Activated naive CD8-positive, alpha-beta T cell treated with anti-CD3 and anti-CD28 coated beads, Interleukin-2, amount 50 U/mL, for 24 hours (primary cell): ENCODE results near the gene CELSR3.

Experiments used
- ATAC-seq: fragments of 150-1000 bp; cut with Tn5 transposase; one replicate; pipeline ENCODE4 v1.10.0; 2021
- DNase-seq: peaks from one replicate; pipeline ENCODE4 v3.0.0; 2021
- H3K27ac Mint-ChIP-seq: one replicate; pipeline ENCODE4 v1.8.0; 2021; ENCODE audit warnings: mild to moderate bottlenecking, mixed read lengths
- H3K27me3 Mint-ChIP-seq: one replicate; pipeline ENCODE4 v1.8.0; 2021; ENCODE audit warnings: mixed read lengths
- H3K36me3 Mint-ChIP-seq: one replicate; pipeline ENCODE4 v1.8.0; 2021; ENCODE audit warnings: low read depth, mixed read lengths
- H3K4me1 Mint-ChIP-seq: one replicate; pipeline ENCODE4 v1.8.0; 2021; ENCODE audit warnings: mixed read lengths
- H3K4me3 Mint-ChIP-seq: one replicate; pipeline ENCODE4 v1.8.0; 2021; ENCODE audit warnings: mild to moderate bottlenecking, moderate library complexity, mixed read lengths
- H3K9me3 Mint-ChIP-seq: one replicate; pipeline ENCODE4 v1.8.0; 2021; ENCODE audit warnings: mixed read lengths

CELSR3 gene

DNA sequence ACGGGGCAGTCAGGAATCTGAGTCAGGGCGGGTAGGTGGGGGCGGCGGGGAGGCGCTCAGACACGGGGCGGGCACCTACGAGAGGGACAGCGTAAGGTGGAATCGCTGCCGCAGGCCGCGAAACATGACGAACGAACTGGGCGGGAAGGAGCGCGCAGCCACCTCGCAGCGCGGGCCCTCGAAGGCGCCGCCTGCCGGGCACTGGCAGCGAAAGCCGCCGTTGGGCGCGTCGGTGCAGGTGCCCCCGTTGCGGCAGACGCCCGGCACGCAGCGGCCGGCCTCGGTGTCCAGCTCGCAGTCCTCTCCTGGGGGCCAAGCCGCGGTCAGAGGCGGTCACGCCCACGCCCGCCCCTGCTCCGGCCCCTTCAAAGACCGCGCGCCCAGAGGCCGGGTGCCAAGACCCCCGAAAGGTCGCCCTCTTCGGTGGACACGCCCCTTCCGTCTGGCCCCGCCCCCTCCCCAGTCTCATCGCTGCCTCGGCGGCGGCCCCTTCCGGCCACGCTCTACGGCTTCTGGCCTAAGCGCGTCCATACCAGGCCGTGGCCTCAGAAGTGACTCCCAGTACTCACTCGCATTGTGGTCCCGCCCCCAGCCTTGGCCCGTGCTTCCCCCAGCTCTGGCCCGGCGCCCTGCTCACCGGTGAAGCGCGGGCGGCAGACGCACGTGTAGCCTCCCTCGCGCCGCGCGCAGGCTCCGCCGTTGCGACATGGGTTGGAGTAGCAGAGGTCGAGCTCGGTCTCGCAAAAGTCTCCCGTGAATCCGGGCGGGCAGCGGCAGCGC lies 6.4 kb downstream of the CELSR3 start:
- peak overlapping the region; percentile 77 for H3K4me3 Mint-ChIP-seq
- peaks cover 21% of the 10 kb centered on the region for H3K4me1 Mint-ChIP-seq
- H3K9me3 Mint-ChIP-seq = no peaks in the 10 kb centered on the region
- DNase-seq (peak; percentile 85), ATAC-seq (peak; percentile 81)
- H3K36me3 Mint-ChIP-seq = peaks cover 3% of the 10 kb centered on the region
- H3K27ac Mint-ChIP-seq = peak overlapping the region; percentile 82
- peaks cover 13% of the 10 kb centered on the region for H3K27me3 Mint-ChIP-seq

DNA sequence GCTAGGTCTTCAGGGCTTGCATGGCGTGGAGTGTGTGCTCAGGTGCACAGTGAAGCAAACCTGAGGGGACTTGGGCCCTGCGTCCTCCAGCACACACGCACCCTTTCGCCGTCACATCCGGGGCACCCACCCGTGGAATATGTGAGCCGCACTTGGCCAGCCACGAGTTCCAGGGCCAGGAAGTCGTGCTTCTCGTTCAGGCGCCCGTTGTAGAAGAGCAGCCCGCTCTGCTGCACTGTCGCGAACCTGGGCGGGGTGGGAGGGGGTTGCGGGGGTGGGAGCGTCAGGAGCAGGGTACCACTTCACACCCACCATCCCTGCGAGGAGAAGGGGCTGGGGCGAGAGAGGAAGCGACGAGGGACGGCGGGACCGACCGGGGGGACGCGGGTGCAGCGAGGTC lies 7.1 kb downstream of the CELSR3 start:
- peak overlapping the region; percentile 82 for H3K27ac Mint-ChIP-seq
- peaks cover 3% of the 10 kb centered on the region for H3K36me3 Mint-ChIP-seq
- H3K4me1 Mint-ChIP-seq = peaks cover 21% of the 10 kb centered on the region
- DNase-seq (peak; percentile 60), ATAC-seq (peak; percentile 38)
- H3K9me3 Mint-ChIP-seq = no peaks in the 10 kb centered on the region
- peak overlapping the region; percentile 77 for H3K4me3 Mint-ChIP-seq
- peaks cover 10% of the 10 kb centered on the region for H3K27me3 Mint-ChIP-seq

DNA sequence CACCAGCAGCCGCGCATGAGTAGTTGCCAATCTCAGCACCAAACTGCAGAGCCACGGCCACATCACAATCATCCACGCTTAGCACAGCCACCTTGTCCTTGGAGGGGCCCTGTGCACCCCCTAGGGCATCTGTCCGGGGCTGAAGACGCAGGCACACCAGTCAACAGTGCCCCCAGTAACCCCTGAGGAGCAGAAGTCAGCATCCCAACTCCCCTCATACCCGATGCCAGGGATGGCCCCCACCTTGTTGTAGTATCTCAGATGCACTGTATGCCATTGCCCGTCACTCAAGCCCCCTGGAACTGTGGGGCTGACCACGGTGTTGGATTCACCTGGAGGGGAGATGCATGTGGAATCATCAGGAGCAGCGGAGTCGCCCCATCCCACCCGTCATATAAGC lies 7.6 kb downstream of the CELSR3 start:
- peaks cover 3% of the 10 kb centered on the region for H3K36me3 Mint-ChIP-seq
- peaks cover 8% of the 10 kb centered on the region for H3K27me3 Mint-ChIP-seq
- peaks cover 21% of the 10 kb centered on the region for H3K4me1 Mint-ChIP-seq
- H3K27ac Mint-ChIP-seq = peak overlapping the region; percentile 82
- DNase-seq (no peak), ATAC-seq (no peak)
- no peaks in the 10 kb centered on the region for H3K9me3 Mint-ChIP-seq
- H3K4me3 Mint-ChIP-seq = peak overlapping the region; percentile 77

DNA sequence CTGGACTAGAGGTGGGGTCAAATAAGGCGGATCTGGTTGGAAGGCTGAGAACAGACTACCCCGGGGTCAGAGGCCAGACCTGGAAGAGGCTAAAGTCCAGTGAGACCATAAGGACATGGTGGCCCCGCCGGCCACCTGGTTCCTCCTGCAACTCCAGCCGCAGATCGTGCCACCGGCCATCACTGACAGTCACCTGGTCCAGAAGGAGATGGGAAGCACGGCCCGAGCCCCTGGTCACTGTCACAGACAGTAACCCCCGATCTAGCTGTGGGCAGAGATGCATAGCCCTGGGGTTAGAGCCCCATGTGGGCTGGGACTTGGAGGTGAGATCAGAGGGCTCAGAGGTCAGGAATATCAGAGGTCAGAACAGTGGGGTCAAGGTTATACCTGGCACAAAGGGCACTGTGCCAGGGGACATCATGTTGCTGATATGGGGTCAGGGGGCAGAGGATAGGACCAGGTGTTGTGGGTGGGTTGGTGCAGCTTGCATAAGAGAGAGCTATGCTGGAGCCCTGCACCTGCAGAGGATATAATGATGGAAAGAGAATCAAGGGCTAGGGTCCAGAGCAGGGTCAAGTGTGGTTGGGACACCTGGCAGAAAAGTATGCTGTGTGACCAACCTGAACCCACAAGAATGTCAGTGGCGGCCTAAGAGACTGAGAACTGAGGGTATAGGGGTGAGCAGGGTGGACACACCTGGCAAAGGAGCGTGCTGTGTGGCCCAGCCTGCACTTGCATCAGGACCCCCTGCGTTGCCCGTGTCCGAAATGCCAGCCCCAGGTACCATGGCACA lies 9.6 kb downstream of the CELSR3 start:
- H3K27me3 Mint-ChIP-seq = no peaks in the 10 kb centered on the region
- no peaks in the 10 kb centered on the region for H3K9me3 Mint-ChIP-seq
- no peak for ATAC-seq
- H3K36me3 Mint-ChIP-seq = peaks cover 3% of the 10 kb centered on the region
- no peak overlapping the region for H3K27ac Mint-ChIP-seq
- no peak for DNase-seq
- no peak overlapping the region for H3K4me3 Mint-ChIP-seq
- peaks cover 21% of the 10 kb centered on the region for H3K4me1 Mint-ChIP-seq

DNA sequence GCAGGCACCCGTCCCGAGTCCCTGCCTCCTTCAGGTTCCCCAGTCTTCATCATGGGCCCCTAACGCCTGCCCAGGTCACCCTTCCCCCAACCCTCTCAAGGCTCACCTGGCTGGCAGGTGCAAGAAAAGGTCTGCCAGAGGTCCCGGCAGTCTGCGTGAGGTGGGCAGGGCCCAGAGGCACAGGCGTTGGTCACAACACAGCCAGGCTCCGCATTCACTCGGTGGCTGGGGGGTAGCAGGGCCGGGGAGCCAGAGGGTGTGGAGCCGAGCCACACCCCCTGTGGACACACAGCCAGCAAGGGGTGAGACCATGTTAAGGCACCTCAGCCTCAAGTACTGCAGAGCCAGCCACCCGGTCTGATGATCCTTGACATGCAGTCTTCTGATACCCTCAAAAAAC lies 10.9 kb downstream of the CELSR3 start:
- H3K4me3 Mint-ChIP-seq = no peak overlapping the region
- H3K4me1 Mint-ChIP-seq = peaks cover 12% of the 10 kb centered on the region
- no peaks in the 10 kb centered on the region for H3K27me3 Mint-ChIP-seq
- H3K27ac Mint-ChIP-seq = no peak overlapping the region
- H3K36me3 Mint-ChIP-seq = peaks cover 3% of the 10 kb centered on the region
- no peak for DNase-seq
- H3K9me3 Mint-ChIP-seq = no peaks in the 10 kb centered on the region
- no peak for ATAC-seq

DNA sequence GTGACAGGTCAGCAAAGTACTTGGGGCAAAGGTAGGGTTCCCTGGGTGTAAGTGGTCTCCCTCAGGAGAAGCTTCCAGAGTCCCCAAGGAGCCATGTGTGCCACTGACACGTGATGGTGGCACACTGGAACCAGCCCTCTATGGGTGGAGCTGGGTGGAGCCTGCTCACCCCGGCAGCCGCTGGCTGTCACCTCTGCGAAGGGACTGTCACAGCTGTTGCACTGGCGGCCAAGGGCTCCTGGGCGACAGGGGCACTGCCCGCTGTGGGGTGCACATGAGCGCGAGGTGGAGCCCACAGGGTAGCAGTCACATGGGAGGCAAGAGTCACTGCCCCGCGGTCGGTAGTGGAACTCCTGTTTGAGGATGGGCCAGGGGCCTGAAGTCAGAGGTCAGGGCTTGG lies 12.0 kb downstream of the CELSR3 start:
- H3K27me3 Mint-ChIP-seq = no peaks in the 10 kb centered on the region
- H3K27ac Mint-ChIP-seq = no peak overlapping the region
- no peaks in the 10 kb centered on the region for H3K9me3 Mint-ChIP-seq
- no peak for ATAC-seq
- peaks cover 6% of the 10 kb centered on the region for H3K4me1 Mint-ChIP-seq
- no peak overlapping the region for H3K4me3 Mint-ChIP-seq
- DNase-seq = no peak
- H3K36me3 Mint-ChIP-seq = peaks cover 3% of the 10 kb centered on the region

DNA sequence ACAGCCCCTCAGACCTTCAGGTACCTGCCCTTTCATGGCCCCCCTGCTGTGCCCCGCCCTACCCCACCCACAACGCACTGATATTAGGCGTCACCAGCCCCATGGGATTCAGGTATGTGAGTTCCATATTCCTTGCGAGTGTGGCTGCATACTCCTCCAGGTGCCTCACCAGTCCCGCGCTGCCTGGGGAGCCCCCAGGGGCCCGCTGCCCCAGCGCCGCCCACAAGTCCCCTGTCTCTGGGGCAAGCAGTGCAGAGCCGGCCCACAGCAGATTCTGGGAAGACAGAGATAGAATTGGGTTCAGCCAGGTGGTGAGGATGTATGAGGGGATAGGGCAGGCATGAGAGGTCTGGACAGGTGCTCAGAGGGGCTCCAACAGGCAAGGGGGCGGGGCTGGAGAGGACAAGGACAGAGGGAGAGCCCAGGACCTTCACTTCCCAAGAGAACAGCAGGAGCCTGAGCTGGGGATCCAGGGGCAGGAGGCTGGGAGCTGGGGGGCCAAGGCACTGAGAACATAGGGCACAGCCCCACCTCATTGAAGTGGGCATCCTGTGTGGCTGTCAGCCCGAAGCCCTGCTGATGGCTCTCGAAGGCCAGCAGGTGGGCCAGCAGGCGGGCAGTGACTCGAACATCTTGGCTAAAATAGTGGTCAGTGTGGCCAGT lies 14.4 kb downstream of the CELSR3 start:
- ATAC-seq (no peak), DNase-seq (no peak)
- no peak overlapping the region for H3K4me3 Mint-ChIP-seq
- peaks cover 3% of the 10 kb centered on the region for H3K36me3 Mint-ChIP-seq
- no peak overlapping the region for H3K27ac Mint-ChIP-seq
- H3K4me1 Mint-ChIP-seq = no peaks in the 10 kb centered on the region
- H3K9me3 Mint-ChIP-seq = no peaks in the 10 kb centered on the region
- no peaks in the 10 kb centered on the region for H3K27me3 Mint-ChIP-seq

DNA sequence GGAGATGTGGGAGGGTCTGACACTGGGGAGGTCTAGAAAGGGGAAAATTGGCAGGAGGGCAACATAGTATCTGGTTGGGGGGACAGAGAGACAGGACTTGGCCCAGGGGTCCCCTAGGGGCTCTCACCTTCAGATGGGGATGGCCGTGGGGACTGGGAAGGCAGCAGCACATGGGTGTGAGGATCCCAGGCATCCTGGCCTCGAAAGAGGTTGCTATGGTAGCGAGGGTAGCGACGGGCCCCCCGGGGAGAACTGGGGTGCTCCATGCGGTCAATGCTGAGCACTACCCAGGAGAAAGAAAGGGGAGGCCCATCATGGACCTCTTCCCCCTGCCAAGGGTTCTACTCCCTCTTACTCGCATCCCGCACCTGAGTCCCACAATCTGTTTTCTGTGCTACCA lies 15.0 kb downstream of the CELSR3 start:
- Mint-ChIP-seq H3K9me3 (no peaks in the 10 kb centered on the region), H3K4me1 (no peaks in the 10 kb centered on the region), H3K36me3 (no peaks in the 10 kb centered on the region), H3K4me3 (no peak overlapping the region), H3K27me3 (no peaks in the 10 kb centered on the region), H3K27ac (no peak overlapping the region)
- ATAC-seq = no peak
- no peak for DNase-seq

DNA sequence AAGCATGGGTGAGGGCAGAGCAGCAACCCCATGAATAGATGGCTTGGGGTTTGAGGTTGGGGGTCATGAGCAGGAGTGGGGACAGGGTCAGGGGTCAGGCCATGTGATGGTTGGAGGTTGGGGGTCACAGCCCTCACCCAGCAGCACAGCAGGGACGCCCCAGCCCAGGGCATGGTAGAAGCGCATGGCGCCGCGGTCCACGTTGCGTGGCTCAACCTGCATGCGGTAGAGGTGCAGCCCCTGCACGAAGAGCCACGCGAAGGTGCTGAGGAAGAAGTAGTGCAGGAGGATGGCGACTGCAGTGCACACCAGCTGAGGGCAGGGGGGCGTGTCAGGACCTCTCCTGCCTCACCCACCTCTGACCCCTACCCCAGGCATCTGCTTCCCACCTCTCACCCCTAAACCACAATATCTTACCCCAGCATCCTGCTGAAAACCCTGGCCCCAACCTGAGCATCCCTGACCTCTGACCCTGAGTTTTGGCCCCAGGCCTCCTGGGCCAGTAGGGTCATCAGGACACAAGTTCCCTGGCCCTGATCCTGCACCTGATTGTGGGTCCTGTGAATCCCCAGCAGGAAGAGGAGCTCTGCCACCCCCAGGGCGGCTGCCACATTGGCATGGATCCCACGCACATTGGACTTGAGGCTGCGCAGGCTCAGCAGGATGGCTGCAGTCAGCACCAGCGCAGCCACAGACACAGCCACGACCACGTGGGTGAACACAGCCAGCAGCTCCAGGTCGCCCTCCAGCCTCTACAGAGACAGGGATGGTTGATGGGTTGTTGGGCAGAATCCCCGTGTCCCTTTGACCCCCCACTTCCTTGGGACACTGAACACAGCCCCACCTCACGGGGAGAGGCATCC lies 17.6 kb downstream of the CELSR3 start:
- Mint-ChIP-seq H3K4me3 (no peak overlapping the region), H3K9me3 (no peaks in the 10 kb centered on the region), H3K4me1 (no peaks in the 10 kb centered on the region), H3K27ac (no peak overlapping the region), H3K36me3 (no peaks in the 10 kb centered on the region), H3K27me3 (no peaks in the 10 kb centered on the region)
- DNase-seq (no peak), ATAC-seq (no peak)

DNA sequence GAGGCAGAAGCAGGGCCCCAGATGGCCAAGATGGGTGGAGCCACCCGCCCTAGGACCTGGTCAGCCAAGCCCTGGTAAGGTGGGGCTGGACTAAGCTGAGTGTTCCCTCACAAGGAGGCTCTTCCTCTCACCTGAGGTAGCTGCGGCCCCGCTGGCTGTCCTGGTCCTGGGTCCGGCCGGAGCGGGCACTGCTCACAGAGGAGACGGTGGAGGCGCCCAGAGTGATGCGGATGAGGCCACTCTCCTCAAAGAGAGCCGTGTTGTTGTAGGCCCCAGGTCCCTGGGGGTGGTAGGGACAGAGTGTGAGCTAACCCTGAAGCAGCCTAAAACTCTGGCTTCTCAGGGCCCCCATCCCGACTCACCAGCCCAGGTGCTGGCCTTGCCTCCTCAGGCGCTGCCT lies 20.1 kb downstream of the CELSR3 start:
- Mint-ChIP-seq H3K36me3 (no peaks in the 10 kb centered on the region), H3K27ac (no peak overlapping the region), H3K9me3 (no peaks in the 10 kb centered on the region), H3K27me3 (no peaks in the 10 kb centered on the region), H3K4me3 (no peak overlapping the region), H3K4me1 (no peaks in the 10 kb centered on the region)
- DNase-seq (no peak), ATAC-seq (no peak)

DNA sequence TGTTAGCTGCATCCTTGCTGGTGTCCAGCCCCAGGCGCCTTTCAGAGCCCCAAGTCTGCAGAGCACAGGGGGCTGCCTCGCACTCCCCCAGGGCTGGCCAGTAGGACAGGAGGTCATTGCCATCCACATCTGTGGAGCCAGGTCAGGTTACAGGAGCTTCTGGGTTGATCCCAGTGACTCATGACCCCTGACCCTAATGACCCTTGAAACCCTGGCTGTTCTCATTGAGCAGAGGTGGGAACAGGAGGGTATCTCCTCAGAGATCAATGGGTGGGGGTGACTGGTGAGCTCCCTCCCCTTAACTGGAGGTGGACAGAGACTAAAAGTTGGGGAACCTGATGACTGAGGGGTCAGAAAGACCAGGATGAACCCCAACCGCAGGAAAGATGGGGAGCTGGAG lies 21.3 kb downstream of the CELSR3 start:
- no peak overlapping the region for H3K4me3 Mint-ChIP-seq
- no peaks in the 10 kb centered on the region for H3K36me3 Mint-ChIP-seq
- ATAC-seq (no peak), DNase-seq (no peak)
- H3K4me1 Mint-ChIP-seq = peaks cover 7% of the 10 kb centered on the region
- no peaks in the 10 kb centered on the region for H3K27me3 Mint-ChIP-seq
- H3K27ac Mint-ChIP-seq = no peak overlapping the region
- H3K9me3 Mint-ChIP-seq = no peaks in the 10 kb centered on the region

DNA sequence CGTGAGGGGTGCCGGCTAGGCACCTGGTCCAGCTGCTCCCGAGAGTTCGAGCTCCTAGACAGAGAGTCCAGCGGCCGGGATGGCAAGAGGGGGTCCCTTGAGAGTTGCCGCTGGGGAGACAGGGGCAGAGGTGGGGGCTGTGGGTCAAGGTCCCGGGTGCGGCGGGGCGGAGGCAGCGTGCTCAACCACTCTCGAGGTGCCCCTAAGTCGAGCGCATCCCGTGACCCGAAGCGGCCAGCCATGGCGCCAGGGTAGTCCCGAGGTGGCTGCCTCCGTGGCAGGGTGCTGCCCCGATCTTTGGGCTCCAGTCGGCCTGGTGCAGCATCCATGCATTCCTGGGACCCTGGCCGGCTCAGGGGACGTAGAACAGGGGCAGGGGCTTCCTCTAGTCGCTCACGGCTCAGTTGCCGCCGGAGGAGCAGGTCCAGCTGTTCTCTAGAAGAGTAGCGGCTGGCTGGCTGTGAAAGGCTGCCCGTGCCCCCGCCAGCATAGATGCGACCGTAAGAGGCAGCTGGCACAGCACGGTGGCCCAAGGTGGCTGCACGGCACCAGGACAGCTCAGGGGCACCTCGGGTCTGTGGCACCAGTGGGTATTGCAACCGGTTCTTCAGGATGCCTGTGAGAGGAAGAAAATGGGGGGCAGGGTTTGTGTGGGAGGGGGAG lies 22.6 kb downstream of the CELSR3 start:
- DNase-seq (no peak), ATAC-seq (no peak)
- Mint-ChIP-seq H3K4me3 (no peak overlapping the region), H3K4me1 (peaks cover 14% of the 10 kb centered on the region), H3K36me3 (no peaks in the 10 kb centered on the region), H3K27me3 (no peaks in the 10 kb centered on the region), H3K27ac (no peak overlapping the region), H3K9me3 (no peaks in the 10 kb centered on the region)

DNA sequence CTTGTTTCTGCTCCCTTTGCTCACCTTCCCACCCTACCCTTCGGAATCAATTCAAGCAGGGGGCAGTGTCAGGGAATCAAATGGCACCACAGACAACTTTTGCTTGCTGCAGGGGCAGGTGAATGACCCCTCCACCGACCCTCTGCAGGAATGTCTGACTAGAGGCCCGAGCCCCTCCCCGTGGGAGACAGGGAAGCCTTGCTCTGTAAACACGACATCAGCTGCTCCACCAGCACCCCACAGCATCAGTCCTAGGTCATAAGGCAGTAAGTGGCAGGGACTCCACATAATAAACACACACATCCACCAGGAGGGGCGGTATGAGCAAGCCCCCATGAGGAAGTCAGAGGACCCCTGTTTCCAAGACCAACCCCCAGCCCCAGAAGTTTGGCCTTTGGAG lies 25.4 kb downstream of the CELSR3 start:
- peaks cover 3% of the 10 kb centered on the region for H3K36me3 Mint-ChIP-seq
- no peaks in the 10 kb centered on the region for H3K27me3 Mint-ChIP-seq
- H3K4me1 Mint-ChIP-seq = peaks cover 21% of the 10 kb centered on the region
- no peak for DNase-seq
- no peak for ATAC-seq
- H3K27ac Mint-ChIP-seq = no peak overlapping the region
- H3K4me3 Mint-ChIP-seq = no peak overlapping the region
- H3K9me3 Mint-ChIP-seq = no peaks in the 10 kb centered on the region

DNA sequence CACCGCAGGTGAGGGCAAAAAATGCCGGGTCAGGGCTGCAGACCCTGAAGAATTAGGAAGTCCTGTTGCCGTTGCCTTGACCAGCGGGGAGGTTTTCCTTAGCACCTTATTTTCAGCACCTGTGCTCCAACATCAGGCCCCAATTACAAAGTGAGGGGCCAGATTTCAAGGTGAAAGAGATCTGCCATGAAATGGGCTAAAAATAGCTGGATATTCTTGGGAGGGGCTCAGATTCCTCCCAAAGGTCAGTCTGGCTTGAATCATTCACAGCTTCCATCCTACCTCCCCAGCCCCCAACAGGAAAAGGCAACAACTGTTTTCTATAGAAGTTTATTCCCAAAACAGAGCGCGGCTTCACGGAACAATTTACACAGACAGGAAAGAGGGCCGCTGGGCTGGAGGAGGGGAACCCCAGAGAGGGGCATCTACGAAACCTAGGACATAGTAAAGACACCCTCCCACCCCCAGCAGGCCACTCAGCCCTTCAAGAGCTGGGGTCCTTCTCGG lies 26.5 kb downstream of the CELSR3 start:
- no peak for ATAC-seq
- H3K27ac Mint-ChIP-seq = no peak overlapping the region

More for the DNA sequence above, 26.5 kb downstream of the CELSR3 start:
- Mint-ChIP-seq H3K9me3 (no peaks in the 10 kb centered on the region), H3K4me3 (peak overlapping the region; percentile 84), H3K36me3 (peaks cover 3% of the 10 kb centered on the region), H3K4me1 (peaks cover 21% of the 10 kb centered on the region), H3K27me3 (no peaks in the 10 kb centered on the region)
- no peak for DNase-seq
